Measurements from ENCODE around the gene PDCD4. TPM values are rescaled to one million over a fixed set of nuclear protein-coding genes. Genes with fewer than 3 reads are reported as not detected.
A peak's percentile ranks its signal among the peaks of the same experiment; 100 is the strongest.
"Not testable (repeated sequence)": the region's sequence is repeated elsewhere in the genome, so short reads cannot be mapped to it uniquely, and the experiment has no call there.

The PDCD4 gene
- polyA plus RNA-seq, 3 donors = 195 to 273 (median 227) TPM

DNA sequence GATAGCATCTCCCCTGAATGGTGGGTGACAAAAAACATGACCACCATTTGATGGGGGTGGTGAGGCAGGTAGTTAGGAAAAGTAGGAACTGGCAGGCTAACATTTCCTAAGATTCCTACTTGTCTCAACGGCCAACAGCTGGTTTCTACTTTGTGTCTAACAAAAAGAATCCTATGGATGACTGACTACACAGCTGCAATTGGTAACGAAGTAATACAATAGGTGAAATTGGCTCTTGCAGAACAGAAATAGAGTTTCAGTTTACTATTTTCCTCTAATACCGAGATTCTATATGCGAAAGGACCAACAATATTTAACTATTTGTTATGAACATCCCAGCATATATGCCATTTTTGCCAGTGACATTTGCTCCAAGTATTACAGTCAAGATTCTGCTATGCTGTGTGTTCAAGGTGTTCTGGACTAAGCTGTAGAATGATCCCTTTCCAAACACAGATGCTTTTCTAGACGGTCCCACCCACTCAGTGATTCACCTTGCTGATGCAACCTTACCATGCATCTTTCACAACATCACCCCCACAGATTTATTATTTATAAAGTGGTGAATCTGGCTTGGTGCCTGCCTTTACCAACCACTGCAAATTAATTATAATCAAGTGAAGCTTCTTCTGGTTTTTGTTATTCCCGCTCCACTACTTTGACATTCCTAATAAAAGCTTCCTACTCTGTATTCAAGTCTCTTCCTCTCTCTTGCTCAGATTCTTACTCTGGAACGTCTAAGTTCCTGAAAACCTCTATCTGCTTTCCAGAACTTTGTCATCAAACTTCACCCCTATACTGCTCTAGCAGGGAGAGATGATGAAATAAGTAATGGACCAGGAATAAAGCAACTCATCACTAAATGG lies 30.5 kb downstream of the PDCD4 start:
- DNase-seq (ENCODE audit: extremely low read depth in 1 of 11, low read depth in 9 of 11, low spot score in 4 of 11) = no peak

GRCh38 chr10:110903280-110904278 lies 31.9 kb downstream of the PDCD4 start:
- DNase-seq (ENCODE audit: extremely low read depth in 1 of 11, low read depth in 9 of 11, low spot score in 4 of 11) = no peak

DNA sequence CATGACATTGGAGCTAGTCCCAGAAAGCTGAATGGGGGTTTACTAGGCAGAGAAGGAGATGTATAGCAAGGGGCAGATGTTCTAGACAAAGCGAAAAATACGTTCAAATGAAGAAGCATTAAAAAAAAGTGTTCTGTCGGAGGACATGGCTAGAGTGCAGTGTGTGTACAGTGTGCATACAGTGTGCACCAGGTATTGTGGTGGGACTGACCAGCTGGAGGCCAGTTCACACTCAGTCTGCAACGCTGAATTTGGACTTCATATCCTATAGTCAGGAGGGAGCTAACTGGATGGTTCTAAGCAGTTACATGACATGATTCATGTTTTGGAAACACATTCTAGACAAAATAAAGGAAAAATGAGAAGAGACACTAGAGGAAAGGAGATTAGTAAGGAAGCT lies 38.4 kb downstream of the PDCD4 start:
- no peak for DNase-seq (ENCODE audit: extremely low read depth in 1 of 11, low read depth in 9 of 11, low spot score in 4 of 11)

DNA sequence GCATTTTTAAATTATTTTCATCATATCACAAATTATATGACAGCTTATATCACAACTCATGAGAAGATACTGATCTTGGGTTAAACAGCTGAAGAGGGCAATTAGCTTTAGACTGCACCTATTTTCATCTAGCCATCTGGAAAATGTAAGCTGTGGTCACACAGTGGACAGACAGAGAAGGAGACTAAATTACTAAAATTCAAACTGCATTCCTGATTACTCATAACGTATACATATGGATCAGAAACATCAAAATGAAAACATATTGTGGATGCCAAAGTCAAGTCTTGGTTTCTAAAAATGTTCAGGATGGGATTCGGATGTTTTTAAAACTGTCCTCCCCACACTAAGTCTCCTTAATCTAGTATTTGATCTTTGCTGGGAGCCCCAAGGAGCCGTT lies 40.6 kb downstream of the PDCD4 start:
- DNase-seq (ENCODE audit: extremely low read depth in 1 of 11, low read depth in 9 of 11, low spot score in 4 of 11) = no peak

GRCh38 chr10:110914431-110914830 lies 42.7 kb downstream of the PDCD4 start:
- no peak for DNase-seq (ENCODE audit: extremely low read depth in 1 of 11, low read depth in 9 of 11, low spot score in 4 of 11)

DNA sequence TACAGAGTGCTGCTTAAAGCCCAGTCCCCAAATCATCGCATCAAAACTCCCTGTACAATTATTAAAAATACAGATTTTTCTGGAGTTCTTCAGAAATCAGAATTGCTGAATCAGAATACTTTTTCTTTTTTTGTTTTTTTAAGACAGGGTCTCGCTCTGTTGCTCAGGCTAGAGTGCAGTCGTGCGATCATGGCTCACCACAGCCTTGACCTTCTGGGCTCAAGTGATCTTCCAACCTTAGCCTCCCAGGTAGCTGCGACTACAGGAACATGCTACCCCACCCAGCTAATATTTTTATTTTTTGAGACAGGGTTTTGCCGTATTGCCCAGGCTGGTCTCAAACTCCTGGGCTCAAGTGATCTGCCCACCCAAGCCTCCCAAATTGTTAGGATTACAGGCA lies 43.3 kb downstream of the PDCD4 start:
- DNase-seq (ENCODE audit: extremely low read depth in 1 of 11, low read depth in 9 of 11, low spot score in 4 of 11) = no peak

DNA sequence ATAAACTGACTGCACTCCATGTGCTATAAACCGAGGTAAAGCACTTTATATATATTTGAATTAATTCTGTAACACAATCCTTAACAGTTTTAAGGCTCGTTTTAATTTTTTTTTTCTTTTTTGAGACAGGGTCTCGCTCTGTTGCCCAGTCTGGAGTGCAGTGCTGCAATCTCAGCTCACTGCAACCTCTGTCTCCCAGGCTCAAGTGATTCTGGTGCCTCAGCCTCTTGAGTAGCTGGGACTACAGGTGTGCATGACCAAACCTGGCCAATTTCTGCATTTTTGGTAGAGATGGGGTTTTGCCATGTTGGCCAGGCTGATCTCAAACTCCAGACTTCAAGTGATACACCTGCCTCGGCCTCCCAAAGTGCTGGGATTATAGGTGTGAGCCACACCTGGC lies 43.9 kb downstream of the PDCD4 start:
- DNase-seq (ENCODE audit: extremely low read depth in 1 of 11, low read depth in 9 of 11, low spot score in 4 of 11) = not testable (repeated sequence)

GRCh38 chr10:110916554-110917346 lies 45.0 kb downstream of the PDCD4 start:
- DNase-seq (ENCODE audit: extremely low read depth in 1 of 11, low read depth in 9 of 11, low spot score in 4 of 11) = no peak

DNA sequence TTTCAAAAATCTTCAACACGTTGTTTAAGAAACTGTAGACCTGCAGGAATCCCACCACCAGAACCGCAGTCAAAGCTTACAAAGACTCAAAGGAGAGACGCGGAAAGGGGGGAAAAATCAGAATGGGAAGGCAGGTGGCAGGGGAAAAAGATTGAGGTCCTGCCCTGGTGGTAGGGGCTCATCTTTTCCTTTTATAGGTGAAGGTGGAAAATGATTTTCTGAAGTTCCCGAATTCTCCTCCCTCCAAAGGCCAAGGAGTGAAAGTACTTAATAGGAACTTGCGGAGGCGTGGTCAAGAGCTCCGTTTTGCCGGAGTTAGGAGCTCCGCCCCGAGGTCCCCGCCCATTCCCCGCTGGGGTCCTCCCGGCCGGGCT lies 46.5 kb downstream of the PDCD4 start:
- peak in 8 of 11 donors; percentile 80 to 95 (median 94) for DNase-seq (ENCODE audit: extremely low read depth in 1 of 11, low read depth in 9 of 11, low spot score in 4 of 11)

DNA sequence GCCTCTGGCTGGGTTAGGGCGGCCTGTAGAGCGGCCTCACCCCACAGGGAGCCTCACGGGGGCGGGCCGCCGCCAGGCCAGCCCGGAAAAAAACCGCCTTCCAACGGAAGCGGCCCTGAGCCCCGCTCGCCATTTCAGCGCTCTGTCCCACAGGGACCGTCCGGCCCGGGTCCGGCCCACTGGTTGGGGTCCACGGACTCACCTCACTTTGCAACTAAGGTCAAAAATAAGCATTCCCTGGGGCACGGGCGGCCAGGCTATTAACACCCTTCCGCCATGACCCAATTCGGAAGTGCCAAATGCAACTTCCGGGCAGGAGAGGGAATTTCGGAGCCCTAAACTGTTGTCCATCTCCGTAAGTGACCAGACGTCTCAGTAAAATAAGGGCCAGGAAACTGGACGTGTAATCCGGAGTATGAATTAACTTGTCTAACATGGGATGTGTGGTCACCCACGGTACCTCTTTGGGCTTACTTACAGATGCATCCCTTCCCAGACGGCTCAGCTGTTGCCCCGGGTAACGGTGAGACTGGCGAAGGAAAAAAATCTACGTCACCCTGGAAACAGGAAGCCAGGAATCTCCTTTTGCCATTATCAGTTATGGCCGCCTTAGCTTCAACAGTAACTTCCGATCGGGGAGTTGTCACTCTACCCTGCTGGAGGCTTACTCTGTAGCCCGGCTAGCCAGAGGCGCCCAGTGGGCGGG lies 47.1 kb downstream of the PDCD4 start, which contains the start of gene BBIP1:
BBIP1 (minus strand) TSS at position 538 of the 706 bp plus-strand sequence. CDS start 1,023 bp downstream, outside the sequence.
- peak; percentile 95 to 100 (median 99) for DNase-seq (ENCODE audit: extremely low read depth in 1 of 11, low read depth in 9 of 11, low spot score in 4 of 11)

- DNase-seq (ENCODE audit: extremely low read depth in 1 of 11, low read depth in 9 of 11, low spot score in 4 of 11) = peak in 2 of 11 donors; percentile 44 to 59
Measured at GRCh38 chr10:110919349-110919931, 47.7 kb downstream of the PDCD4 start, which contains the start of gene SHOC2. Gene SHOC2, plus strand, starts transcription at chr10:110919604. Its CDS starts 44,755 bp downstream, at chr10:110964359.

- peak in 9 of 11 donors; percentile 27 to 64 (median 46) for DNase-seq (ENCODE audit: extremely low read depth in 1 of 11, low read depth in 9 of 11, low spot score in 4 of 11)
Measured at GRCh38 chr10:110919971-110920881, 48.5 kb downstream of the PDCD4 start.

DNA sequence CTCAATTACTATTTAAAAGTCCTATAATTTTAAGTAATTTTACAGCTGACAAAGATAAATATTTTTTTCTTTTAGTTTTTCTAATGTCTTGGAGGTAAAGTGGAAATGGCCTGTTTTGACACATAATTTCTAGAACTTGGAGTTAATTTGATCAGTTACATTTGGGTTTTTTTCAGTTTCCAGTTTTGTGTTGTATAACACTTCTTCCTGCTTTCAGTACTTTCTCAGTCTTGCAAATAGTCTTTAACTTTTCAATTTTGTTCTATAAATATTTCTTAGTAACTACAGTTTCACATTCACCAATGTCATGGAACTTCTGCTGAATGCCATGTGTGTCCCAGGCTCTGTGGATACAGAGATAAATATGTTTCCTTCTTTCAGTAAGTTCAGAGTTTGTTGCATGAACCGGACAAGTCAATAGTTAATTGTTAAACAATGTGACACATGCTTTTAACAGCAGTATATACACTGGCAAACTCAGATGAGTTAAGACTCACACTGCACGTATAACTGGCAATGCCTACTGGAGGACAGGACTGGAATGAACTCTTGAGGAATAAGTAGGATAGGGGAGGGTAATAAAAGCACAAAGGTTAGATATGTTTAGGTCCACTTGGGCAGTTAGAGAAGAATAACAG lies 52.2 kb downstream of the PDCD4 start:
- DNase-seq (ENCODE audit: extremely low read depth in 1 of 11, low read depth in 9 of 11, low spot score in 4 of 11) = no peak

GRCh38 chr10:110927461-110927860 lies 55.7 kb downstream of the PDCD4 start:
- DNase-seq (ENCODE audit: extremely low read depth in 1 of 11, low read depth in 9 of 11, low spot score in 4 of 11) = no peak

DNA sequence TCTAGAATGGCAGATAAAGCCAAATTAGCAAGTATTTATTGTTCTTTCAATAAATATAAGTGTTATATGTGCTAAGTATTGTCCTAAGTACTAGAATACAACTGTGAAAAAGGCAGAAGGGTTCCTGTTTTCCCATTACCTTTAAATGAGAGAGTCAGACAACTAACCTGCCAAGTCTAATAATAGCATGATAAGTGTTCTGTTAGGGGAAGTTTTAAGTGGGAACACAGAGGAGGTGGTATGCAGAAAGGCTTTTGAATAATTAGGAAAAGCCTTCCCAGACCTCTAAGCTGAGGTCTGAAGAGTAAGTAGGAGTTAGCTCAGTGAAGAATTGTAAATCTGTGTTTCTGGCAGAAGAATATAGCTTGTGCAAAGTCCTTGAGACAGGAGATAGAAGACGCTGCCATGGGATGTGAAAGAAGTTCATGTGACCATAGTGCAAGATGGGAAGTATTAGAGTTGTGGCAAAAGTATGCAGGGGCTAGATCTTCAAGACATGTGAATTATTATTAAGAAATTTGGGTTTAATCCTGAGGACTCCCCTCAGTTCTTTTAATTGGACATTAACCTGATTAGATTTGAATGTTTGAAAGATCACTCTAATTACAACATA lies 60.1 kb downstream of the PDCD4 start:
- DNase-seq (ENCODE audit: extremely low read depth in 1 of 11, low read depth in 9 of 11, low spot score in 4 of 11) = no peak

Measured in renal cortex interstitium (tissue), 11 donors.